Measurements from ENCODE around the gene LRP1. TPM values are rescaled to one million over a fixed set of nuclear protein-coding genes. Genes with fewer than 3 reads are reported as not detected.
A peak's percentile ranks its signal among the peaks of the same experiment; 100 is the strongest.

LRP1 gene
- total and polyA plus RNA-seq, 2 of the 13 experiments (the other 11 are each of a cell fraction or from before 2014, with no cell fraction given), result 14.7 to 30.8 TPM

- TF ChIP-seq ARID4A (CRISPR knock-in tag; IDR thresholded peaks at IDR 0.05; ENCODE audit: borderline replicate concordance), result peak; percentile 56; the same call in 1 of the 2 replicates
- 0 out of 2 replicates have a peak, but pooled peaks have one; percentile 26 for TF ChIP-seq ZBTB42 (CRISPR knock-in tag; IDR thresholded peaks at IDR 0.05)
- TF ChIP-seq POGK (CRISPR knock-in tag; conservative IDR thresholded peaks at IDR 0.05), result 0 out of 2 replicates have a peak, but pooled peaks have one; percentile 54
- TF ChIP-seq ZNF446 (CRISPR knock-in tag; IDR thresholded peaks at IDR 0.05), result no peak
- TF ChIP-seq BRF2 (CRISPR knock-in tag; IDR thresholded peaks at IDR 0.05), result no peak
- 0 out of 2 replicates have a peak, but pooled peaks have one; percentile 30 for TF ChIP-seq KDM5B (CRISPR knock-in tag; IDR thresholded peaks at IDR 0.05; ENCODE audit: borderline replicate concordance)
- TF ChIP-seq SP5 (CRISPR knock-in tag; IDR thresholded peaks at IDR 0.05; ENCODE audit: borderline replicate concordance, low read depth), result no peak
- peak; percentile 33; the same call in 1 of the 2 replicates for TF ChIP-seq SALL1 (CRISPR knock-in tag; IDR thresholded peaks at IDR 0.05)
- TF ChIP-seq FOSL2 (CRISPR knock-in tag; IDR thresholded peaks at IDR 0.05), result peak; percentile 14; the same call in 1 of the 2 replicates
- TF ChIP-seq ZNF468 (CRISPR knock-in tag; IDR thresholded peaks at IDR 0.05), result no peak
- no peak for TF ChIP-seq ZNF260 (CRISPR knock-in tag; IDR thresholded peaks at IDR 0.05; ENCODE audit: borderline replicate concordance, low read depth)
- TF ChIP-seq MYC (CRISPR knock-in tag; IDR thresholded peaks at IDR 0.05; ENCODE audit: borderline replicate concordance), result no peak; the same call in 1 of the 2 replicates
- no peak for TF ChIP-seq ZKSCAN1 (IDR thresholded peaks at IDR 0.05; ENCODE audit: low read length)
- no peak for TF ChIP-seq NRL (CRISPR knock-in tag; IDR thresholded peaks at IDR 0.05; ENCODE audit: borderline replicate concordance)
- peak; percentile 35 for TF ChIP-seq HNRNPLL (IDR thresholded peaks at IDR 0.05; ENCODE audit: low read depth, low read length, poor library complexity, severe bottlenecking)
- no peak for TF ChIP-seq ZNF12 (CRISPR knock-in tag; IDR thresholded peaks at IDR 0.05)
- TF ChIP-seq HNF4A (CRISPR knock-in tag; IDR thresholded peaks at IDR 0.05), result no peak
- TF ChIP-seq CEBPB (IDR thresholded peaks at IDR 0.05; ENCODE audit: borderline replicate concordance, low read depth, low read length), result peak; percentile 9; the same call in 1 of the 2 replicates
- peak; percentile 1; the same call in 1 of the 2 replicates for TF ChIP-seq UBTF (CRISPR knock-in tag; IDR thresholded peaks at IDR 0.05)
These were observed 112.0 kb downstream of the LRP1 start (continued) for GRCh38 chr12:57240066-57240921.

All from HepG2 (cell line).